Eye (tissue), 1 donor: ENCODE results near the gene RTBDN.

Experiments used
- DNase-seq: peaks from one replicate; pipeline ENCODE4 v3.0.0-alpha.2; 2015

Gene RTBDN

GRCh38 chr19:12834566-12834943, at the start of gene RTBDN:
TSS of gene RTBDN (minus strand) at chr19:12834579. CDS start at chr19:12829979, 4,600 bp downstream.
- no peak for DNase-seq

GRCh38 chr19:12882589-12882988, 48.2 kb upstream of the RTBDN start:
- DNase-seq, result no peak

DNA sequence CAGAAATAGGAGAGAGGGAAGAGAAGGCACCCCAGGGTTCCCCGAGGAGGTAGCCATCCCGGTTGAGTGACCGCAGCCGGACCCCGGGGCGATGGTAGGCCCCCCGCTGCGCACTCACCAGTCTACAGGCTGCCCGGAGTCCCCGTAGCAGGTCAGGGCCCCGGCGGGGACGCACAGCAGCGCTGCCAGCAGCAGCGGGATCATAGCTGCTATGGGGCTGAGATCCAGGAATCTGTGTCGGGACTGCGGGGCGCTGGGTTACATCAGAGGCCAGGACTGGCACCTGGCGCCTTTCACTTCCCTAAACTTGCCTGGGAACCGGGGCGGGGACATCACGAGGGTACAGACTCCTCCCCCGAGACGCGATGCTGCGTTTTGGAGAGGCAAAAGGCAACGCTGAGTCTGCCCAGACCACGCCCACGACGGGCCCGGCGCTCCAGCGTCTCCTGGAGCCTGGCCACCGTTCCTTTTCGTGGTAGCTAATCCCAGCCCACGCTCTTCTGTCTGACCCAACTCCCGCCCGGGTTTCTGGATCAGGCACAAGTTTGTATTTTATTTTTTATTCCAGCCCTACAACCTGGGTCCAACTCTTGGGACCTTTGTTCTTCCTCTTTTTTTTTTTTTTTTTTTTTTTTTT, 46.9 kb upstream of the RTBDN start, which contains the start of gene DNASE2:
Gene DNASE2, minus strand, starts transcription at position 278 of the 637 bp plus-strand sequence. Its CDS starts 74 bp downstream, at position 204.
- peak; percentile 94 for DNase-seq

GRCh38 chr19:12880551-12881171, 46.3 kb upstream of the RTBDN start:
- no peak for DNase-seq

DNA sequence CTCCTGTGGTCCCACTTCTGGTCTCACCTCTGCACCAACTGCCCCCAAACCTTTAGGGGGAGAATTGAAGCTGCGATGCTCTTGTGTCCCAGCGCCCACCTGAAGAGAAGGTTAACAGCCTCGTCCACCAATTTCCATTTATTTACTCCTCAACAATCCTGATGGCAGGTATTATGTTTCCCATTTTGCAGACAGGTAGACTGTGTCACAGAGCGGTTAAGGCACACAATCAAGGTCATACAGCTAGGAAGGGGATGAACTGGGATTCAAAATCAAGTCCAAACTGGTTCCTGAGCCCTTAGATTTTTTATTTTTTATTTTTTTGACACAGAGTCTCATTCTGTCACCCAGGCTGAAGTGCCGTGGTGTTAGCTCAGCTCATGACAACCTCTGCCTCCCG, 40.7 kb upstream of the RTBDN start:
- DNase-seq, result no peak

GRCh38 chr19:12873891-12874745, 39.7 kb upstream of the RTBDN start:
- no peak for DNase-seq

GRCh38 chr19:12872941-12873890, 38.8 kb upstream of the RTBDN start:
- DNase-seq, result peak; percentile 46

DNA sequence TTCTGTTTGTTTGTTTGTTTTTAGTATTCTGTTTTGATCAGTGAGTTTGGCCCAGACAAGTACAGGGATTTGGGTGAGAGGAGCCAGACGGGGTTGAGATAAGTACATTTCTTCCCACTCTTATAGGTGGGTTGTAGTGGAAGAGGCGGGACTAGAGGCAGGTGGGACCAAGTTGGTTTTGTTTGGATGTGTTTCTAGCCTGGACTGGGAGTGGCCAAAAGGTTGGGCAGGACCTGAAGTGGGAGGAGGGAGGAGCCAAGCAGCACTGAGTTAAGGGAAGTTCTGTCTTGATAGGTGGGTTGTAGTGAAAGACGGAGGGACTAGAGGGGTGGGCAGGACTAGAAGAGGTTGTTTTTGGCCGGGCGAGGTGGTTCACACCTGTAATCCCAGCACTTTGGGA, 37.9 kb upstream of the RTBDN start:
- no peak for DNase-seq

GRCh38 chr19:12871681-12872080, 37.3 kb upstream of the RTBDN start:
- DNase-seq, result no peak

DNA sequence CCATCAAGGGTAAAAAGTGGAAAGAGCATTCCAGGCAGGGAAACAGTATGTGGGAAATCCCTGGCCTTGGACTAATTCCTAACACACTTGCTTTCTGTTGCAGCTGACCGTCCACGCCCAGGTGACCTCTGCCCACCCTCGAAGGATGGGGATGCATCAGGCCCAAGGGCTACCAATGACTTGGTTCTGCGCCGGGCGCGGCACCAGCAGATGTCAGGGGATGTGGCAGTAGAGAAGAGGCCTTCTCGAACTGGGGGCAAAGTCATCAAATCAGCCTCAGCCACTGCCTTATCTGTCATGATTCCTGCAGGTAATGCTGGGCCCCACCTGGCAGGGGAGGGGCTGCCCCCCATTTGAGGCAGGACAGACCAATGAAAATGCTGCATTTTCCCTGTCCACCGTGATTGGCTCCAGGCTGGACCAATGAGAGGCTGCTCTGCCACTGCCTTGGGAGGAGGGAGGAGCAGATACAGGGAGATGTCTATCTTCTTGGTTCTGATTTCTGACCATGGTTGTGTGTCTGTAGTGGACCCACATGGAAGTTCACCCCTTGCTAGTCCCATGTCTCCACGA, 34.2 kb upstream of the RTBDN start:
- DNase-seq, result no peak

DNA sequence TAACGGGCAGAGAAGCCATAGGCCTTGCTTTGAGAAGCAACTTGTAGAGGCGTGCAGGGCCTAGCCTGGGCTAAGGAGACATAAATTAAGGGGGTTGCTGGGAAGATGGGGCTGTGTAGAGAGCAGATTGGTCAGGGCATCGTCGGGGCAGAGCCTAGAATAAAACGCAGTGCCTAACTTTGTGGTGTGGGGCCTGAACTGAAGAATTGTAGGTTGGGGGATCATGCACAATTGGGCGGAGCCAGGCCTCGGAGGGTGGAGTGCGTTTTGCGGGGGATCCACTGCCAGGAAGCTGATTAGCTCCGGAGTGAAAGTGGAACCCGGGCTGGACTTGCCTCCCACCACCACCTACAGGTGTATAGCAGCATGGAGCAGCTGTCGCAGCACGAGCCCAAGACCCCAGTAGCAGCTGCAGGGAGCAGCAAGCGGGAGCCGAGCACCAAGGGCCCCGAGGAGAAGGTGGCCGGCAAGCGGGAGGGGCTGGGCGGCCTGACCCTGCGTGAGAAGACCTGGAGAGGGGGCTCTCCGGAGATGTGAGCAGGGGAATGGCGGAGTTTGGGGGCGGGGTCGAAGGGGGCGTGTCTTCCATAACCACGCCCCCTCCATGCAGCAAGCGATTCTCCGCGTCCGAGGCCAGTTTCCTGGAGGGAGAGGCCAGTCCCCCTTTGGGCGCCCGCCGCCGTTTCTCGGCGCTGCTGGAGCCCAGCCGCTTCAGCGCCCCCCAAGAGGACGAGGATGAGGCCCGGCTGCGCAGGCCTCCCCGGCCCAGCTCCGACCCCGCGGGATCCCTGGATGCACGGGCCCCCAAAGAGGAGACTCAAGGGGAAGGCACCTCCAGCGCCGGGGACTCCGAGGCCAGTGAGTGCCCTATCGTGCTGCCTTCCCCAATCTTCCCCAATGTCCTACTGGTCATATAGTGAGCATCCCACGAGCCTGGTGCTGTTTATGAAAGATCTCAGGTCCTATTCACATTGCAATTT, 33.0 kb upstream of the RTBDN start:
- peak; percentile 91 for DNase-seq

DNA sequence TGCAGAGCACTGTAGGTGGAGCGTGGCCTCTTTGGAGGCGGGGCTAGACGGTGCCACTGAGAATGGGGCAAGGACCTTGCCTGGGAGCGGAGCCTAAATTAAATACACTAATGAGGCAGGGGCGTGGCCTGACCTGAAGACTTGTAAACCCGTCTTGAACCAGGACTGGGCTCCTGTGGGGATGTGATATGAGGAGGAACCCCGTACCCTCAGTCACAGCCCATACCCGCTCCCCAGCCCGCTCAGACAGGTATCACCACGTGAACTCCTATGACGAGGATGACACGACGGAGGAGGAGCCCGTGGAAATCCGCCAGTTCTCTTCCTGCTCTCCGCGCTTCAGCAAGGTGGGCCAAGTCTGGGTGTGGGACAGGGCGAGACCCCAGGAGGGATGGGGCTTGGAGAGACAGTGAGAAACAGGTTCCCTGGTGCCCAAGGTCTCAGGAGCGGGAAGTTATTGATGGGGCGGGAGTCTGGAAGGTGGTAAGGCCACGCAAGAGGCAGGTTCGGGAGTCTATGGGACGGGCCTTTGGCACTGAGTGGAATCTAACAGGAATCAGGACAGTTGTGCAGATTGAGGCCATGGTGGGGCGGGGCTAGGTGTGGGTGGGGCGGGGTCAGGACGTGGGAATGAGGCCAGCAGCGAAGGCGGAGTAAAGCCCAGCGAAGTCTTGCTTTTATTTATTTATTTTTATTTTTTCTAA, 32.2 kb upstream of the RTBDN start:
- DNase-seq, result no peak

DNA sequence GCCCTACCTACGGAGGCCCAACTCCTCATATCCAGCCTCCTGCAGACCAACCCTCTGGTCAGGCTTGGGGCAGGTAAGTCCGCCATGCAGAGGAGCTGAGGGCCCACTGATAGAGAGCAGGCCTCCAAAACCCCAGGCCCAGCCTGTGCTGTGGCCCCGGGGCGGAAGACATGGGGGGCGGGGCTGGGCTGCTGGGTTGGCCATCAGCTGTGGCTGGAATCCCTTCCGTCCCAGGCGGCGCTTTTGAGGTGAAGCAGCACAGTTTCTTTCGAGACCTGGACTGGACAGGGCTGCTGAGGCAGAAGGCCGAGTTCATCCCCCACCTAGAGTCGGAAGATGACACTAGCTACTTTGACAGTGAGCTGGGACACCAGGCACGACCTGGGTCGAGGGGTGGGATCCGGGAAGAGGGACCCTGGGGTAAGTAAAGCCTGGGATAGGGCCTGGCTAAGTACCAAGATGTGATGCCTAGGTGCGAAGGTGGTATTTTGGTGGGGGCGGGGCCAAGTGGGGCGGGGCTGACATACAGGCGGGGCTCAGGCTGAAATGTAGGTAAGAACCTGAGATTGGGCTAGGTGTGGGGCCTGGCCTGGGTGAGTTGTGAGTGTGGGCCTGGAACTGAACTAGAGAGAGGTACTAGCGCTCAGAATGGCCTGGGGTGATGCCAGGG, 31.5 kb upstream of the RTBDN start:
- DNase-seq, result no peak

DNA sequence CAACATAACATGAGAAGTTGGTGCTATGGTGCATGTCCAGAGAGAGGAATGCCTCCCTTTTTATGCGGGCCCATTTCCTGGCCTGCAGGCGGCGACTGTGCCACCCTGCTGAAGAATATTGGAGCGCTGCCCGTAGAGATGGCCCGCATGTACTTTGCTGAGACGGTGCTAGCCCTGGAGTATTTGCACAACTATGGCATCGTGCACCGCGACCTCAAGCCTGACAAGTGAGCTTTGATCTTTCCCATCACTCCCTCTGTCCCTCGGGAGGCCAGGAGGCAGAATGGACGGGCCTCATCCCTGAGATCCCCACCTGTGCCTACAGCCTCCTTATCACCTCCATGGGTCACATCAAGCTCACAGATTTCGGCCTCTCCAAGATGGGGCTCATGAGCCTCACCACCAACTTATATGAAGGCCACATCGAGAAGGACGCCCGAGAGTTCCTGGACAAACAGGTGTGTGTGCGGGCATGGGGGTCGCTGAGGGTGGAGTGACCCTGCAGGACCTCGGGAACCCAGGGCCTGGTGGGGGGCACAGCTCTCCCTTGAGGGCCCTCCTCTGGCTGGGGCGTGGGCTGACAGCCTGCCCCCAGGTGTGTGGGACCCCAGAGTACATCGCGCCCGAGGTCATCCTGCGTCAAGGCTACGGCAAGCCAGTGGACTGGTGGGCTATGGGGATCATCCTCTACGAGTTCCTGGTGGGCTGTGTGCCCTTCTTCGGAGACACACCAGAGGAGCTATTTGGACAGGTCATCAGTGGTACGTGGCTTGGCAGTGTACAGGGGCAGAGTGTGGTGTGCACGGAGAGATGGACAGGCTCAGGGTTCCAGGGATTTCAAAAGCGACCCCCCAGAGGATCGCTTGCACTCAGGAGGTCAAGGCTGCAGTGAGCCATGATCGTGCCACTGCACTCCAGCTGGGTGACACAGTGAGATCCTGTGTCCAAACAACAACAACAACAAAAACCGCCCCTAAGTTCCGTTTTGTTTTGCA, 30.6 kb upstream of the RTBDN start:
- DNase-seq, result no peak

- no peak for DNase-seq
Measured at GRCh38 chr19:12864143-12864542, 29.8 kb upstream of the RTBDN start.

- no peak for DNase-seq
Measured at GRCh38 chr19:12859546-12859945, 25.2 kb upstream of the RTBDN start.

DNA sequence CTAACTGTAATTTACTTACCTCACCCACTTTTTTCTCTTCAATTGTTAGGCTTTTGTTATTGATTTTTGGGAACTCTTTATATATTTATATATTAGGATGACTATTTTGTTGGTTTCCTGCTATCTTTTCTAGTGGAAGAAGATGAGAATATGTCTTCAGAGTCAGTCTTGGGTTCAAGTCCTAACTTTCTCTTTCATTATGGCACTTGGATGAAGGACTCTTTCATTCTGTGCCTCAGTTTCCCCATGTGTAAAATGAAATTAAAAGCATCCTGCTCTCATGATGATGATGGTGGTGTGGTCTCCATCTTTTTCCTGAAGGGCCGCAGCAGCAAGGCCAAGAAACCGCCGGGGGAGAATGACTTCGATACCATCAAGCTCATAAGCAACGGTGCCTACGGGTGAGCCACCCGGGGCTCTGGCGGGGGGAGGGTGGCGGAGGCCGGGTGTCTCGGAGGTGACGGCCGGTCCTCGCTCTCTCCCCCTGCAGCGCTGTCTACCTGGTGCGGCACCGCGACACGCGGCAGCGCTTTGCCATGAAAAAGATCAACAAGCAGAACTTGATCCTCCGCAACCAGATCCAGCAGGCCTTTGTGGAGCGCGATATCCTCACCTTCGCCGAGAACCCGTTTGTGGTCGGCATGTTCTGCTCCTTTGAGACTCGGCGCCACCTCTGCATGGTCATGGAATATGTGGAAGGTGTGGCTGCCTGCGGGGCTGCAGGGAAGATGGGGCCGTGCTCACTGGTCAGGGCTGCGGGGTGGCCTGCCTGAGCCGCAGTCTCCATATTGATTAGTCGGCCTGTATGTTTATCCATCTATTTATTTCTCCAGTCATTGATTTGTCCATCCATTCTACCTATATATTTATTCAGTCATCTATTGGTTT, 23.9 kb upstream of the RTBDN start:
- no peak for DNase-seq
